Peyer's patch (tissue), 4 donors: ENCODE measurements around the gene ZNF528.

Experiments used
- CTCF ChIP-seq, 6 experiments: fragments of 450-650 bp in 4 of 6; fragments of 200-600 bp in 2 of 6; sonication (generic) in 1 of 6; IDR thresholded peaks; one replicate each; pipeline ENCODE4 v1.5.1; 2017 to 2019; ENCODE audit warnings: antibody characterized with exemption in 6 of 6, mild to moderate bottlenecking in 3 of 6, moderate library complexity in 1 of 6
- POLR2A ChIP-seq, 2 donors: fragments of 450-650 bp; IDR thresholded peaks; one replicate each; pipeline ENCODE4 v1.5.1; 2017; ENCODE audit warnings: antibody characterized with exemption in 2 of 2, mild to moderate bottlenecking in 2 of 2, moderate library complexity in 2 of 2

- no peak for TF ChIP-seq CTCF (IDR thresholded peaks at IDR 0.05)
- no peak for TF ChIP-seq POLR2A (IDR thresholded peaks at IDR 0.05)
Observed at GRCh38 chr19:52370341-52370710, 27.3 kb upstream of the ZNF528 start.
